AG09309 (cell line): Measurements from ENCODE around the gene STYXL1.

ENCODE experiments used
- DNase-seq: peaks from one replicate; pipeline ENCODE4 v3.0.0-alpha.2; 2010; ENCODE audit warnings: low read depth
- H3K4me3 ChIP-seq: 2 replicates; pipeline ENCODE4 v1.5.1; 2011; ENCODE audit warnings: mild to moderate bottlenecking, low read depth, low read length, moderate library complexity; ENCODE audit not compliant: control insufficient read depth
- CTCF ChIP-seq: IDR thresholded peaks from 2 replicates; pipeline ENCODE4 v1.5.1; 2011; ENCODE audit warnings: mild to moderate bottlenecking, low read depth, low read length, inconsistent platforms; ENCODE audit not compliant: insufficient read depth, control insufficient read depth; ENCODE audit errors: missing control alignments

Gene STYXL1

GRCh38 chr7:75962607-75963380 is 85.0 kb downstream of the STYXL1 start:
- TF ChIP-seq CTCF: no peak
- no peak overlapping the region for H3K4me3 ChIP-seq
- peak; percentile 42 for DNase-seq

- no peak for TF ChIP-seq CTCF
- DNase-seq: no peak
Measured at GRCh38 chr7:75961218-75961617, 86.6 kb downstream of the STYXL1 start.

DNA sequence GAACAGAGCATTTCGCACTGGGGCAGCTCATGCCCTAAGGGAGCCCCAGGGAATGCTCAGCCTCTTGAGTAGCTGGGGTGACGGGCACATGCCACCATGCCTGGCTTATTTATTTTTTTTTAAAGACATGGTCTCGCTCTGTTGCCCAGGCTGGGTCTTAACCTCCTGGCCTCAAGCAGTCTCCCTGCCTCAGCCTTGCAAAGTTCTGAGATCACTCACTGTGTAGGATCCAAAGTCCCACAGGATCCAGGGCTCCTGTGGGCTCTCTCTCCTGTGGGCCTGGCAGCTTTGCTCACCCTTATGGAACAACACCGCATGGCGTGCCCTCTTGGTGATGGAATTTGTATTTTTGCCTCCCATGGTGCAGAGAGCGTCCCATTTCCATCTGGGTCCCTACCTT is 87.4 kb downstream of the STYXL1 start:
- H3K4me3 ChIP-seq: no peak overlapping the region
- TF ChIP-seq CTCF: no peak
- no peak for DNase-seq

More at GRCh38 chr7:75961218-75961617, 86.6 kb downstream of the STYXL1 start:
- no peak overlapping the region for H3K4me3 ChIP-seq

DNA sequence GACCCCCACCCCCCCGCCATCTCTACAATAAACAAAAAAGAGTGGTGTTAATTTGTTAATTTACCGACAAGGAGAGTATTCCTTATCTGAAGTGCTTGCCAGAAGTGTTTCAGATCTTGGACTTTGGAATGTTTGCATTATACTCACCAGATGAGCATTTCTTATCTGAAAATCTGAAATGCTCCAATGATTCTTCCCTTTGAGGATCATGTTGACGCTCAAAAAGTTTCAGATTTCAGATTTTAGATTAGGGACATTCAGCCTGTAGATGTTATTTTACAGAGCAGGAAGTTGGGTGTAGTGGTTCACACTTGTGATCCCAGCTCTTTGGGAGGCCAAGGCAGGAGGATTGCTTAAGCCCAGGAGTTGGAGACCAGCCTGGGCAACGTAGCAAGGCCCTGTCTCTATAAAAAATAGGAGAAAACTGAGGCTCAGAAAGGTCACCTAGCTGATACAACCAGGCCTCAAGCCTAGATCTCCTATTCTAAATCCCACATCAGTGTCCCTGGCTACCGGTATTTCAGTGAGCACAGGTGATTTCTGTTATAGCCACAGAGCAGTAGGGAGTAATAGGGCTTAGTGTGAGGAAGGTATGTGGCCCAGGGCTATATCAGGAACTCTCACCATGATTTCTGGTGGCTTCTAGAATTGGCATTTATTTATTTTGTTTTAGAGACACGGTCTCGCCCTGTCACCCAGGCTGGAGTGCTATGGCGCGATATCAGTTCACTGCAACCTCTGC is 88.8 kb downstream of the STYXL1 start:
- H3K4me3 ChIP-seq: no peak overlapping the region
- DNase-seq: no peak
- TF ChIP-seq CTCF: no peak

GRCh38 chr7:75957021-75957736 is 90.6 kb downstream of the STYXL1 start:
- TF ChIP-seq CTCF: no peak
- H3K4me3 ChIP-seq: no peak overlapping the region

DNA sequence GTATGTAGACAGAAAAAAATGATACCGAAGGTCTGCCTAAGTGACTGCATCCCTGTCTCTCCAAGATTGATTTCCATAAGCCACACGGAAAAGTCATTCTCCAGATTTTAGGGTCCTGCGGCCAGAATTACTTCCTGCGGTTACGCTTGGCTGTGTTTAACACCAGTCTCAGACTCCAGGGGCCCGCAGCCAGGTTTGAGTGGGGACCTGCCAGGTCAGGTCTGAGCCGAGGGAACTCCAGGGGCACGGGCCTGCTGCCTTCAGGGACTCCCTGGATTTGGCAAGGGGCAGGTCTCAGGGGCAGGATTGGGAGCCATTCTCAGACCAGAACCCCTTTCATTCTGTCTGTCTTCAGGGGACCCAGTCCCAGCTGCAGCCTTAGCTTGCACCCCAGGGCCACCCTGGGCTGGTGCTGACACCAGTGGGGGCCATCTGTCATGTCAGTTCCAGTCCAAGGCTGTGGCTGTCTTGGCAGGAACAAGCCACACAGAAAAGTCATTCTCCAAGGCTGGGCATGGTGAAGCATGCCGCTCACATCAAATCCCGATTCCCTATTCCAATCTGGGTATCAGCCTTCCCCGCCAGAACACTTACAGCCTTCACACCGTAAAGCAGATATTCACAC is 92.4 kb downstream of the STYXL1 start:
- TF ChIP-seq CTCF: no peak
- no peak overlapping the region for H3K4me3 ChIP-seq
- no peak for DNase-seq

More at GRCh38 chr7:75957021-75957736, 90.6 kb downstream of the STYXL1 start:
- DNase-seq: no peak
